OCI-LY3 (cell line): ENCODE data around the gene CAMK2B.

Source experiments
- H2AFZ ChIP-seq: fragments of 200-600, 300-600 bp; shearing (Covaris generic); 2 replicates; pipeline ENCODE4 v1.6.0; 2014; ENCODE audit warnings: antibody characterized with exemption, low read depth, low read length
- H3K27ac ChIP-seq: fragments of 200-600, 300-600 bp; sonication (generic); 2 replicates; pipeline ENCODE4 v1.5.1; 2014; ENCODE audit warnings: mild to moderate bottlenecking, low read length, moderate library complexity, mixed read lengths
- H3K27me3 ChIP-seq: fragments of 200-600, 300-600 bp; sonication (generic); 2 replicates; pipeline ENCODE4 v1.6.1; 2014; ENCODE audit warnings: low read depth, low read length, mixed read lengths
- H3K36me3 ChIP-seq: fragments of 200-600, 300-600 bp; sonication (generic); replicated peaks from 2 replicates; pipeline ENCODE3; 2014; ENCODE audit warnings: low read depth, low read length, mixed read lengths
- H3K4me1 ChIP-seq: fragments of 300-600, 200-600 bp; sonication (generic); 2 replicates; pipeline ENCODE4 v1.6.1; 2014; ENCODE audit warnings: low read length, mixed read lengths
- H3K4me2 ChIP-seq: fragments of 200-600, 300-600 bp; sonication (generic); 2 replicates; pipeline ENCODE4 v1.6.1; 2014; ENCODE audit warnings: low read length, mixed read lengths
- H3K4me3 ChIP-seq: fragments of 300-600, 200-600 bp; sonication (generic); 2 replicates; pipeline ENCODE4 v1.5.1; 2014; ENCODE audit warnings: antibody characterized with exemption, mild to moderate bottlenecking, low read length, moderate library complexity
- H3K79me2 ChIP-seq: fragments of 300-600, 200-600 bp; shearing (Covaris generic); 2 replicates; pipeline ENCODE4 v1.6.1; 2014; ENCODE audit warnings: mild to moderate bottlenecking, low read length, mixed read lengths
- H3K9ac ChIP-seq: fragments of 300-600, 200-600 bp; shearing (Covaris generic); 2 replicates; pipeline ENCODE4 v1.6.0; 2014; ENCODE audit warnings: mild to moderate bottlenecking, low read length, moderate library complexity
- H3K9me3 ChIP-seq: fragments of 200-600, 300-600 bp; shearing (Covaris generic); 2 replicates; pipeline ENCODE4 v1.6.1; 2014; ENCODE audit warnings: low read length, mixed read lengths; ENCODE audit not compliant: insufficient read depth
- H4K20me1 ChIP-seq: fragments of 200-600, 300-600 bp; sonication (generic); 2 replicates; pipeline ENCODE4 v1.6.1; 2016; ENCODE audit warnings: low read length, mixed read lengths; ENCODE audit not compliant: insufficient read depth
- CTCF ChIP-seq: fragments of 200-600, 300-600 bp; sonication (generic); IDR thresholded peaks from 2 replicates; pipeline ENCODE4 v1.5.1; 2014; ENCODE audit warnings: antibody characterized with exemption, low read length, low read depth
- EZH2phosphoT487 ChIP-seq: fragments of 200-600 bp; shearing (Covaris generic); IDR thresholded peaks from 2 replicates; pipeline ENCODE4 v1.6.1; 2018; ENCODE audit warnings: antibody characterized with exemption, mixed run types, low read depth

CAMK2B gene

GRCh38 chr7:44287488-44288380, 37.7 kb downstream of the CAMK2B start:
- Histone ChIP-seq H2AFZ (no peak overlapping the region), H4K20me1 (no peaks in the 10 kb centered on the region), H3K36me3 (no peaks in the 10 kb centered on the region), H3K4me2 (no peak overlapping the region), H3K27ac (no peak overlapping the region), H3K27me3 (peaks cover 12% of the 10 kb centered on the region), H3K9me3 (no peaks in the 10 kb centered on the region), H3K4me3 (no peak overlapping the region), H3K4me1 (no peaks in the 10 kb centered on the region), H3K9ac (no peak overlapping the region), H3K79me2 (no peaks in the 10 kb centered on the region)
- no peak for TF ChIP-seq EZH2phosphoT487
- no peak for TF ChIP-seq CTCF

- TF ChIP-seq CTCF (no peak), EZH2phosphoT487 (no peak)
- Histone ChIP-seq H3K36me3 (no peaks in the 10 kb centered on the region), H3K9ac (no peak overlapping the region), H3K4me3 (no peak overlapping the region), H3K4me2 (no peak overlapping the region), H3K27ac (no peak overlapping the region), H2AFZ (no peak overlapping the region), H3K9me3 (no peaks in the 10 kb centered on the region), H3K27me3 (peaks cover 3% of the 10 kb centered on the region; the same call in 1 of the 2 replicates), H3K4me1 (no peaks in the 10 kb centered on the region), H3K79me2 (no peaks in the 10 kb centered on the region), H4K20me1 (no peaks in the 10 kb centered on the region)
These were observed 38.5 kb downstream of the CAMK2B start for GRCh38 chr7:44286618-44287487.

GRCh38 chr7:44286182-44286617, 39.2 kb downstream of the CAMK2B start:
- H3K4me1 ChIP-seq = no peaks in the 10 kb centered on the region
- no peak overlapping the region for H2AFZ ChIP-seq
- H3K9me3 ChIP-seq = no peaks in the 10 kb centered on the region
- no peaks in the 10 kb centered on the region for H3K79me2 ChIP-seq
- H3K4me3 ChIP-seq = no peak overlapping the region
- TF ChIP-seq CTCF (no peak), EZH2phosphoT487 (no peak)
- no peak overlapping the region for H3K27ac ChIP-seq
- H3K27me3 ChIP-seq = no peaks in the 10 kb centered on the region
- H4K20me1 ChIP-seq = no peaks in the 10 kb centered on the region
- no peak overlapping the region for H3K9ac ChIP-seq
- H3K4me2 ChIP-seq = no peak overlapping the region
- H3K36me3 ChIP-seq = no peaks in the 10 kb centered on the region

GRCh38 chr7:44285561-44285960, 39.8 kb downstream of the CAMK2B start:
- no peaks in the 10 kb centered on the region for H4K20me1 ChIP-seq
- no peaks in the 10 kb centered on the region for H3K4me1 ChIP-seq
- no peaks in the 10 kb centered on the region for H3K27me3 ChIP-seq
- H3K79me2 ChIP-seq = no peaks in the 10 kb centered on the region
- no peaks in the 10 kb centered on the region for H3K36me3 ChIP-seq
- no peak overlapping the region for H2AFZ ChIP-seq
- no peaks in the 10 kb centered on the region for H3K9me3 ChIP-seq
- TF ChIP-seq EZH2phosphoT487 = no peak
- TF ChIP-seq CTCF = no peak
- no peak overlapping the region for H3K4me2 ChIP-seq
- H3K4me3 ChIP-seq = no peak overlapping the region
- H3K9ac ChIP-seq = no peak overlapping the region
- no peak overlapping the region for H3K27ac ChIP-seq
